GM19238 (cell line): ENCODE data around the gene SYT15B.
"Not testable (repeated sequence)": the region's sequence is repeated elsewhere in the genome, so short reads cannot be mapped to it uniquely, and the experiment has no call there.

Experiments
- DNase-seq: peaks from one replicate; pipeline ENCODE4 v3.0.0; 2011; ENCODE audit warnings: low spot score; ENCODE audit not compliant: insufficient read length

The SYT15B gene

DNA sequence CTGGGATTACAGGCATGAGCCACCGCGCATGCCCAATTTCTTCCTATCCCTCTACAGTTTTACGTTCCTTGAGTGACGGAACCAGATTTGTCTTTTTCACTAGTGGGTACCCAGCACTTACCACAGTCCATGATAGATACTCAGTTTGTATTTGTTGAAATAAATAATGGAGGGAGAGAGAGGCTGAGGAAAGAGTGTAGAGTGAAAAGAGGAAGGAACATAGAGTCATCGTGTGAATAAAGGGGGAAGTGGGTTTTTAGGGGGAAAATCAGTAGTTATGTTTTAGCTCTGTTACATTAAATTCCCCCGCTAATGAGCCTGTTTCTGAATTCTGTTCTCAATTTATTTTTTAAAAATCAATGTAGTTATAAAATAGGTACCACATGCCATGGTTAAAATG lies 37.7 kb downstream of the SYT15B start:
- DNase-seq: not testable (repeated sequence)

GRCh38 chr10:47725047-47725446 lies 38.3 kb downstream of the SYT15B start:
- not testable (repeated sequence) for DNase-seq

GRCh38 chr10:47724119-47724518 lies 39.3 kb downstream of the SYT15B start:
- not testable (repeated sequence) for DNase-seq

GRCh38 chr10:47723362-47723761 lies 40.0 kb downstream of the SYT15B start:
- not testable (repeated sequence) for DNase-seq

- DNase-seq: not testable (repeated sequence)
Measured at GRCh38 chr10:47717011-47717769, 46.2 kb downstream of the SYT15B start.
